NOMO-1 (cell line): Measurements from ENCODE around the gene KLK2.

Experiments
- DNase-seq, 2 experiments: peaks; one replicate each; lab custom pipeline; 2025; ENCODE audit not compliant: unreplicated experiment in 2 of 2; lab: John Stamatoyannopoulos, UW

Gene KLK2

DNA sequence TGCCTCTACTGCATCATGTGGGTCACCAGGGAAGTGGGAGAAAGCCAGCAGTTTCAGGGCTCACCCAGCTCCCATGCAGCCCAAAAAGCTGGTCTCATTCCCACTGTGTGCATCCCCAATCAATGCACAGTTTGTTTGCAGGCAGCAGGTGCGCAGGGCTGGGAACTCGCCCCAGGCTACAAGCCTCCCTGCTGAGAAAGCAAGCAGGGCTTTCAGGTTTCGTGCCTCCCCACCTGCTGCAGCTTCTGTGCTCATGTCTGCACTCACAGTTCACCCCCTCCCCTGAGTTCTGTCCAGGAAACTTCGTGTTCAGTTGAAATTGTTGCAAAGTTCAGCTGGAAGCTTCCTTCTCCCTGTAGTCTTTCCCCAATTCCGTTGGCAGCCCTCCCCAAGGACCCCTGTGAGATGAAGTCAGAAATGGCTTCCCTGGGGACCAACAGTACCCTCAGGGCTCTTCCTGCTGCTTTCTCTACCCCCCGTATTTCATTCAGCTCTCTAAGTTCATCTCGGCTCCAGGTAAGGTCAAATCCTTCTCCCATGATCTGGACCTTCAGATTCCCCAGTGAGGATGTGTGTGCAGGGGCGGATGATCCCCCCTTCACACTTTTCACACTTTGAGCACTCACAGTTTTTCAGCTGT lies 28.8 kb upstream of the KLK2 start:
- DNase-seq = no peak

DNA sequence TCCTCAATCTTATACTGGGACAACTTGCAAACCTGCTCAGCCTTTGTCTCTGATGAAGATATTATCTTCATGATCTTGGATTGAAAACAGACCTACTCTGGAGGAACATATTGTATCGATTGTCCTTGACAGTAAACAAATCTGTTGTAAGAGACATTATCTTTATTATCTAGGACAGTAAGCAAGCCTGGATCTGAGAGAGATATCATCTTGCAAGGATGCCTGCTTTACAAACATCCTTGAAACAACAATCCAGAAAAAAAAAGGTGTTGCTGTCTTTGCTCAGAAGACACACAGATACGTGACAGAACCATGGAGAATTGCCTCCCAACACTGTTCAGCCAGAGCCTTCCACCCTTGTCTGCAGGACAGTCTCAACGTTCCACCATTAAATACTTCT lies 22.5 kb upstream of the KLK2 start:
- DNase-seq = no peak

- DNase-seq = no peak
Measured at GRCh38 chr19:50851620-50852019, 21.6 kb upstream of the KLK2 start.

- DNase-seq = no peak
Measured at GRCh38 chr19:50854636-50855410, 18.4 kb upstream of the KLK2 start, which contains the start of gene KLK3. Gene KLK3, plus strand, starts transcription at chr19:50854915. Its CDS starts 41 bp downstream, at chr19:50854956.

GRCh38 chr19:50857366-50857765 lies 15.9 kb upstream of the KLK2 start:
- no peak for DNase-seq

DNA sequence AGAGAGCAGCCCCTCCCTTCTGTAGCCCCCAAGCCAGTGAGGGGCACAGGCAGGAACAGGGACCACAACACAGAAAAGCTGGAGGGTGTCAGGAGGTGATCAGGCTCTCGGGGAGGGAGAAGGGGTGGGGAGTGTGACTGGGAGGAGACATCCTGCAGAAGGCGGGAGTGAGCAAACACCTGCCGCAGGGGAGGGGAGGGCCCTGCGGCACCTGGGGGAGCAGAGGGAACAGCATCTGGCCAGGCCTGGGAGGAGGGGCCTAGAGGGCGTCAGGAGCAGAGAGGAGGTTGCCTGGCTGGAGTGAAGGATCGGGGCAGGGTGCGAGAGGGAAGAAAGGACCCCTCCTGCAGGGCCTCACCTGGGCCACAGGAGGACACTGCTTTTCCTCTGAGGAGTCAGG lies 14.4 kb upstream of the KLK2 start:
- no peak for DNase-seq

GRCh38 chr19:50859849-50860248 lies 13.4 kb upstream of the KLK2 start:
- no peak for DNase-seq

GRCh38 chr19:50861010-50861409 lies 12.2 kb upstream of the KLK2 start:
- no peak for DNase-seq

GRCh38 chr19:50861496-50862286 lies 11.5 kb upstream of the KLK2 start:
- DNase-seq = no peak

DNA sequence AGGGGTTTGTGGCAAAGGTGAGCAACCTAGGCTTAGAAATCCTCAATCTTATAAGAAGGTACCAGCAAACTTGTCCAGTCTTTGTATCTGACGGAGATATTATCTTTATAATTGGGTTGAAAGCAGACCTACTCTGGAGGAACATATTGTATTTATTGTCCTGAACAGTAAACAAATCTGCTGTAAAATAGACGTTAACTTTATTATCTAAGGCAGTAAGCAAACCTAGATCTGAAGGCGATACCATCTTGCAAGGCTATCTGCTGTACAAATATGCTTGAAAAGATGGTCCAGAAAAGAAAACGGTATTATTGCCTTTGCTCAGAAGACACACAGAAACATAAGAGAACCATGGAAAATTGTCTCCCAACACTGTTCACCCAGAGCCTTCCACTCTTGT lies 3.8 kb upstream of the KLK2 start:
- no peak for DNase-seq

- no peak for DNase-seq
Measured at GRCh38 chr19:50870417-50871089, 2.7 kb upstream of the KLK2 start.

- DNase-seq = no peak
Measured at GRCh38 chr19:50874211-50874610, 972 bp downstream of the KLK2 start.

GRCh38 chr19:50875795-50876422 lies 2.7 kb downstream of the KLK2 start:
- DNase-seq = no peak

- DNase-seq = no peak
Measured at GRCh38 chr19:50876456-50876855, 3.2 kb downstream of the KLK2 start.

DNA sequence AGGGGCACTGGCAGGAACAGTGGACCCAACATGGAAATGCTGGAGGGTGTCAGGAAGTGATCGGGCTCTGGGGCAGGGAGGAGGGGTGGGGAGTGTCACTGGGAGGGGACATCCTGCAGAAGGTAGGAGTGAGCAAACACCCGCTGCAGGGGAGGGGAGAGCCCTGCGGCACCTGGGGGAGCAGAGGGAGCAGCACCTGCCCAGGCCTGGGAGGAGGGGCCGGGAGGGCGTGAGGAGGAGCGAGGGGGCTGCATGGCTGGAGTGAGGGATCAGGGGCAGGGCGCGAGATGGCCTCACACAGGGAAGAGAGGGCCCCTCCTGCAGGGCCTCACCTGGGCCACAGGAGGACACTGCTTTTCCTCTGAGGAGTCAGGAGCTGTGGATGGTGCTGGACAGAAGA lies 4.1 kb downstream of the KLK2 start:
- no peak for DNase-seq

DNA sequence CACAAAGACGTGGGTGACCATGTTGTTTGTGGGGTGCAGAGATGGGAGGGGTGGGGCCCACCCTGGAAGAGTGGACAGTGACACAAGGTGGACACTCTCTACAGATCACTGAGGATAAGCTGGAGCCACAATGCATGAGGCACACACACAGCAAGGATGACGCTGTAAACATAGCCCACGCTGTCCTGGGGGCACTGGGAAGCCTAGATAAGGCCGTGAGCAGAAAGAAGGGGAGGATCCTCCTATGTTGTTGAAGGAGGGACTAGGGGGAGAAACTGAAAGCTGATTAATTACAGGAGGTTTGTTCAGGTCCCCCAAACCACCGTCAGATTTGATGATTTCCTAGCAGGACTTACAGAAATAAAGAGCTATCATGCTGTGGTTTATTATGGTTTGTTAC lies 5.6 kb downstream of the KLK2 start:
- no peak for DNase-seq

GRCh38 chr19:50880241-50880640 lies 7.0 kb downstream of the KLK2 start:
- no peak for DNase-seq

DNA sequence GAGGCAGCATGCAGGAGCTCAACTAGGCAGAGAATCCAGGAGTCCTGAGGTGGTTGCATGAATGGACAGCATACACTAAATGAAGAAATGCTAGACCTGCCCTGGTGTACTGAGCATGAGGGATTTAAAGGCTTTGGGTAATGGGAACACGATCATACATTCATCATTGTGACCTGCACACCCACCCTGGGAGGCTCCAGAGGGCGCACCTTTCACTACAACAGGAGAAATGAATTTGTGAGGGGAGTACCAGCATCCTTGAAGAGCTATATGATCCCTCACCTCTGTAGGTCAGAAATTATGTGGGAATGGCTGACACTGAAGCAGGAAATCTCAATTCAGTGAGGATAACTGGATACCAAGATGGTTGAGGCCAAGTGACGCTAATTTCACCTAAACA lies 8.9 kb downstream of the KLK2 start:
- no peak for DNase-seq

DNA sequence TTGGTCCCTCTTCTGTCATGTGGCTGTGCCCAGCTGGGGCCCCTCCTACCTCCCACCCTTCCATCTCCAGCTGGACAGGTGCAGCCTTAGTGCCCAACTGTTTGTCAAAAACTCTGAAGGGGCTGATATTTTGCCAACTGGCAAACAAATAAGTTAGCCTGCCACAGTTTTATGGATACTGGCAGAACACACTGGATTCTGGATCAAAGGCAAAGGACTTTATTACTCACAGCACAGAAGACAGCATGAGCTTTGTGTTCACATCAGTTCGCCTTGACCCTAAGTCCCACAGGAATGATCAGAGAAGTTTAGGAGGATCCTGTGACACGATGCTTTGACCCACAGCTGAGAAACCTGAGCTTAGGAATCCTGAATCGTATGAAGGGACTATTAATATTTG lies 16.4 kb downstream of the KLK2 start:
- no peak for DNase-seq

GRCh38 chr19:50890422-50891252 lies 17.4 kb downstream of the KLK2 start:
- no peak for DNase-seq
